ENCODE data around the gene ZNF398.
"Not testable (repeated sequence)": the region's sequence is repeated elsewhere in the genome, so short reads cannot be mapped to it uniquely, and the experiment has no call there.

The ZNF398 gene

DNA sequence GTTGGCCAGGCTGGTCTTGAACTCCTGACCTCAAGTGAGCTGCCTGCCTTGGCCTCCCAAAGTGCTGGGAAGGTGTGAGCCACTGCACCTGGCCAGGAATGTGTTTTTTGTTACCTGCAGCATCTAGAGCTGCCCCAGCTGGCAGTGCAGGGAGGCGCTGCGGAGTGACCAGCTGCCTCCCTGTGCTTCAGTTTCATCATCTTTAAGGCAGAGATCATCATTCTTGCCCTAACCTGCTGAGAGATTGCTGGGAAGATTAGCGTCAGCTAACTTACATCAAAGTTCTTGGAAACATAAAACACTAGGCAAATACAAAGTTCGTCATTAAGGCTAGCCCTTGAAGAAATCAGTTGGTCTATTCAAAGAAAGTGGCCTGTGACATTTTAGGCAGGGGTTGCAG, 50.4 kb downstream of the ZNF398 start:
- DNase-seq (ENCODE audit: low spot score), result no peak

DNA sequence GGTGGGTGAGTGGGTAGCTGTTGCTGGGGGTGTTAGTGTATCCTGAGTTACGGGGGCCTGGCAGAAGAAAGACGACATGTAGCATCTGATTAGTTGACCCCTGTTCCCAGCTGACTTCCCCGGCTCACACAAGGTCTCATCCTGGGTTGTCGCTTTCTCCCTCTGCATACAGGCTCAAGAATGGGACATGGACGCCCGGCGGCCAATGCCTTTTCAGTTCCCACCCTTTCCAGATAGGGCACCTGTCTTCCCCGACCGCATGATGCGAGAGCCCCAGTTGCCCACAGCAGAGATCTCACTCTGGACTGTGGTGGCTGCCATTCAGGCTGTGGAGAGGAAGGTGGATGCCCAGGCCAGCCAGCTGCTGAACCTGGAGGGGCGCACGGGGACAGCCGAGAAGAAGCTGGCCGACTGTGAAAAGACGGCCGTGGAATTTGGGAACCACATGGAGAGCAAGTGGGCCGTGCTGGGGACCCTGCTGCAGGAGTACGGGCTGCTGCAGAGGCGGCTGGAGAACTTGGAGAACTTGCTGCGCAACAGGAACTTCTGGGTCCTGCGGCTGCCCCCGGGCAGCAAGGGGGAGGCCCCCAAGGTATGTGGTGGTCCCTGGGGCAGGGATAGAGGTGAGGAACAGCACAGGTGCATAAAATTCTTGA, 51.0 kb downstream of the ZNF398 start:
- no peak for DNase-seq (ENCODE audit: low spot score)

DNA sequence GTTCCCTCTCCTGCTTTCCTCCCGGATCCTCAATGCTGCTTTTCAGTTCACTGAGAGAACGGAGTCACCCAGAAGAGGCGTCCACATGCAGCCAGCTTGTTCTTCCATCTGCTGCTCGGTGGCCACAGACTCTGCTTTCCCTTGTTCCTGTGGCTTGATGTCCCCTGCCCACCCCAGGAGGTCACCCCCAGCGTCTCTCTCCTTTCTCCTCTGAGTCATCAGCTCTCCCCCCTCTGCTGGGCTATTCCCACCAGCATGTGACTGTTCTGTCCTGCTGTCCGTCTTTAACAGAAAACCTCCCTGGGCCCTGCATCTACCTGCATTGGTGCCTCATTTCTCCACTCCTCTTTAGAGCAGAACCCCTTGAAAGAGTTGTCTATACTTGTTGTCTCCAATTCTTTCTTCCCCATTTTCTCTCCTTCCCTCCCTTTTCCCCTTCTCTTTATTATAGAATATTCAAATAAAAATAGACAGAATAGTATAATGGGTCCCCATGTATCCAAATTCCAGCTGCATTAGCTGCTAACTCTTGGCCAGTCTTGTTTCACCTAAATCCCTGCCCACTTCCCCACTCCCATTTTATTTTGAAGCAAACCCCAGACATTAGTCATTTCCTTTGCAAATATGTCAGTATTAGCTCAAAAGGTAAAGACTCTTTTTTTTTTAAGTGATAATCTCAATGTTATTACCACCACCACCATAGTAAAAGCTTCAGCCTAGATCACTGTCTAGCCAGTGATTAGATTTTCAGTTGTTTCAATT, 52.2 kb downstream of the ZNF398 start:
- DNase-seq (ENCODE audit: low spot score), result no peak

DNA sequence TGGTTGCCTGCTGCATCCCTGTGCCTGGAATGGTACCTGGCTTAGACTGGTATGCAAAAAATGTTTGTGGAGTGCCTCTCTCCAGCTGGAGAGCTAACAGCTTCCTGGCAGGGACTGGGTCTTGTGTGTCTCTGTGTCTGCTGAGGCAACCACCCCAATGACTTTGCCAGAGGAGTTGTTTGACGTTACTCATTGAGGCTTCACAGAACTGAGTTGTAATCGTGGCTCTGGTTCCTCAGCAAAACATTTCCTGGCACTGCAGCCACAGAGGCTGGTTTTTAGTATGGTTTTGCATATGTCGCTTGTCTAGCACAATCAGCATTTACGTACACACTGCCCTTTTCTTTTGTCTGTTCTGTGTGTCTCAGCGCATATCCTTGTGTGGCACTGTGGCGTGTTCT, 55.6 kb downstream of the ZNF398 start:
- no peak for DNase-seq (ENCODE audit: low spot score)

DNA sequence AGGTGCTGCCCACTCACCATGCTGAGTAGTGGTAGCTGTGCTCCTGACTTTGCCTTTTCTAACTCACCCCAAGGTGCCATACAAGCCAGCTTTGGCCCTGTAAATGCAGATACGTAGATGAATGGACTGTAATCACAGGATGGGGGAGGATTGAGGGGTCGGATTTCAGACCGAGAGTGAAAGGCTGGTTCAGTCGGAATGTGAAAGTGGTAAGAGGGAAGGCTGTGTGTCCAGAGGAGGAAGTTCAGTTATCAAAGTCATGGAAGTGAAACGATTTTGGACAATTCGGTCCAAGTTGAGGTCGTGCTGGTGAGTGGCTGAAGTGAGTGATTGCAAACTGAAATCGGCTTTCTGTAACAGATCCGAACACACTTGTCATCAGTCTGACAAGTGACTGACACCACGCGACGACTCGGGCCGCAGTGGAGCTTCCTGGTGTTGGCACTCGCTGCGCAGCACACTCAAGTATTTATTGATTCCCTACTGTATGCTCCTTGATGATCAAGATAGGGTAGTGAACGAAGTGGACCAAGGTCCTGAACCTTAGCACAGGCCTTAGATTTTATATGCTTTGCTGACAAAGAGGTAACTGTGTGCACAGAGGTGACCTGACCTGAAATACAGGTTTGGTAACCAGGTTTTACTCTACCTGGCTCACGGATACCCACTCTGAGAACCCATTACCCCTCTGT, 58.6 kb downstream of the ZNF398 start:
- no peak for DNase-seq (ENCODE audit: low spot score)

DNA sequence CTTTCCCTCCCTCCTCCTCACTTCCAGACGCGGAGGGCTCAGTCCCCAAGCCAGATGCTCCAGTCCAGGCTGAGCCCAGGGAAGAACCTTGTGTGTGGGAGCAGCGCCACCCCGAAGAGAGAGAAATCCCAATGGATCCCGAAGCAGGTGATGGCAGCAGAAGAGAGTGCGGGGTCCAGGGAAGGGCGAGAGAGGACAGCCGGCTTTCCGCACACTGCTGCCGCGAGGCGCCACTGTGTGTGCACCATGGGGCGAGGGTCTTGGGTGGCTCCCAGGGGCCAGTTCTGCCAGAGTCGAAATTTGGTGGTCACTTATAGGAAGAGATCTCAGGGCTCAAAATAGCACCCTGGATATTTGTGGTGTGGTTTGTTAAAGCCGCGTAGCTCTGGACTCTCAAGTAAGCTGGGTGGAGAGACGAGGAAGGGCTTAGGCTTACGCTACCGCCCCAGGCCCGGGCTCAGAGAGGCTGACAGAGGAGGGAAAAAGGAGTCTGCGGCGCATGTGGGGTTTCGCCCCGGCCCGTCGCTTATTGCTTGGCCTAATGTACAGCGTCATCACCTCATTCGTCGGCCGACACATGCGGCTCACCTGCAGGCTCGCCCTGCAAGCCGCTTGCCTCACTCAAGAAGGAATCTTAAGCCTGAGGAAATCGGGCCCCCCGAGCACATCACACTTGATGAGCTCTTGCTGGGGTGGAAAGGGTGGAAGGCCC, 60.2 kb downstream of the ZNF398 start:
- DNase-seq (ENCODE audit: low spot score), result no peak

DNA sequence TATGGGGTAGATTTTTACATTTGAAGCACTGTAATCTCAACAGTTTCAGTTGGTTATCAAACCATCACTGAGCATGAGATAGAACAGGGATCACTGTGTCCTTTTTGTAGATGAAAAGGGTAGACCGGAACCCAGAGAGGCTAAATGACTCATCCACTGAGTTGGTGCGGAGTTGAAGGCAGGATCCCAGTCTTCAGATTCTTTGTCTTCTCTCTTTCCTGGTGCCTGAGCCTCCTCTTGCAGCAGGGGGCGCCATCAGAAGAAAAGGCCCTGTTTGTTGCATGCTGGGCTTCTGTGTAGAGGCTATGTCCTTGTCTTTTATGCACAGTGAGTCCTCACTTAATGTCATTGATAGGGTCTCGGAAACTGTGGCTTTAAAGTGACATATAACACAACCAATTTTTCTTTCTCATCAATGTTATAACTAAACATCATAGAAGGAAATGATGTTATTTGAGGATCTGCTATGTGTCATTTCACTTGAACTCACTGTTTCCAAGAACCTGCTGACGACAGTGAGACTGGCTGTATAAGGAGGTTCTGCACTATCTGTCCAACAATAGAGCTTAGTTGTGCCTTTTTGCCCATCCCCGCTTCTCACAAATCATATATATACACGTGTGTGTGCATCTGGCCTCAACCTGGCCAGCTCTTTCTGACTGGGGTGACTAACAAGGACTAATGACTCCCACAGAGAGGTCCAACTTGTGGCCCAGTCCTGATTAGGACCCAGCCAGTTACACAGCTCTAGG, 62.4 kb downstream of the ZNF398 start:
- peak; percentile 76 for DNase-seq (ENCODE audit: low spot score)

DNA sequence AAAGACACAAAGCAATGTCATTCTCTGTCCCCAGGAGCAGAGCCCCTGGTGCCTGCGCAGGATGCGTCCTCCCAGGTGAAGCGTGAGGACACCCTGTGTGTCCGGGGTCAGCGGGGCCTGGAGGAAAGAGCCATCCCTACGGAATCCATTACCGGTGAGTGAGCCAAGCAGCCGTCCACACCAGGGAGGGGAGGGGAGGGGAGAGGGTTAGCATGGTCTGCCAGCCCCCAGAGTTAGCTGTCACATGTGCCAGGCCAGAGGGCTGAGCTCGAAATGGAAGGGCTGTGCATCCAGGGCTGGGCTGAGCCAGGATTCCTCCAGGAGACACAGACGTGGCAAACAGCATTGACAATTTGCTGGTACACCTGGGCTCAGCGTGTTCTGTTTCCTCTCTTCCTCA, 63.3 kb downstream of the ZNF398 start:
- no peak for DNase-seq (ENCODE audit: low spot score)

DNA sequence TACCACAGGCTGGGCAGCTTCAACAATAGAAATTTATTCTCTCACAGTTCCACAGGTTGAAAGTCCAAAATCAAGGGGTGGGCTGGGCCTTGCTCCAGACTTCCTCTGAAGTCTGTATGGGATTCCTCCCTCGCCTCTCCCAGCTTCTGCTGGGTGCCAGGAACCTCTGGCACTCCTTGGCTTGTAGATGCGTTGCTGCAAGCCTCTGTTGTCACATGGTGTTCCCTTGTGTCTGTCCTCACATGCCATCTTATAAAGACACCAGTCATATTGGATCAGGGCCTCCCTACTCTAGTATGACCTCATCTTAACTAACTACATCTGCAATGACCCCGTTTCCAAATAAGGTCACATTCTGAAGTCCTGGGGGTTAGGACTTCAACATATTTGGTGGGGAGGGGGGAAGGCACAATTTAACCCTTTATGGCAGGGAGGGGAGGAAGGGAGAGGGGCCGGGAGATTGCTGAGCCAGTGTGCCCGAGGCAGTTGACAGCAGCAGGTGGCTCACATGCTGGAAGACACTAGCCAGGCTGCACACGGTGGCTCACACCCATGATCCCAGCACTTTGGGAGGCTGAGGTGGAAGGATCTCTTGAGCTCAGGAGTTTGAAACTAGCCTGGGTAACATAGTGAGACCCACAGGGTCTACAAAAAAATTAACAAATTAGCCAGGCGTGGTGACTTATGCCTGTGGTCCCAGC, 66.9 kb downstream of the ZNF398 start:
- DNase-seq (ENCODE audit: low spot score), result no peak

DNA sequence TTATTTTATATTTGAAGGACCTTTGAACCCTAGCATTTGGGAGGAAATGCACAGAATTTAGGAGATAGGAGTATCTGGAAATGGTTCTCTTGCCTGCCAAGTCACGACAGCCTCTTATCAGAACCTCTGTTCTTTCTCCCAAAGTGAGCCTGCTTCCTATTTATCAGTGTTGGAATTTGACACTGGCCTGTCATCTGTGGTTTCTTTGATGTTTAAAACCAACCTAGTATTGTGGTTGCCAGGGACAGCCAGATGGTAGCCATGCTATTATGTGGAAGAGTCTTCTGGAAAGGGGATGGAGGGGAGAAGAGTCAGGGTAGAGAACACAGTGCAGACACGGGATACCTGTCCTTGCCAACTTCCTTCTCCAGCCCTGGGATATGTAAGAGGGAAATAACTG, 69.1 kb downstream of the ZNF398 start:
- DNase-seq (ENCODE audit: low spot score), result no peak

DNA sequence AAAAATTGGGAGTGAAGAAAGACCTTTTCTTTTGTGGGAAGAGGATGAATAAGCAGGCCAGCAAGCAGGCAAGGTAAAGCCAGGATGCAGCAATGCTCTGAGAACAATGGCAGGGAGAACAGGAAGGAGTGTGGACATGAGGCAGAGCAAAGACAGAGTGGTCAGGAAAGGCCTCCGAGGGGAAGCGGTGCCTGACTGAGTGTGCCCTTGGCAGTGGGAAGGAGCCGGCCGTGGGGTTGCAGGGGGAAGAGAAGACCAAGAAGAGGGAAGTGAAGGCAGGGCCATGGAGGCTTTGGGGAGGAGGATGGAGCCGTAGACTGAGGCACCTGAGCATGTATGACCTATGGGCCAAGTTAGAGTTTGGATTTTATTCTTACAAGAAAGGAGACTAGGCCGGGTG, 70.3 kb downstream of the ZNF398 start:
- no peak for DNase-seq (ENCODE audit: low spot score)

DNA sequence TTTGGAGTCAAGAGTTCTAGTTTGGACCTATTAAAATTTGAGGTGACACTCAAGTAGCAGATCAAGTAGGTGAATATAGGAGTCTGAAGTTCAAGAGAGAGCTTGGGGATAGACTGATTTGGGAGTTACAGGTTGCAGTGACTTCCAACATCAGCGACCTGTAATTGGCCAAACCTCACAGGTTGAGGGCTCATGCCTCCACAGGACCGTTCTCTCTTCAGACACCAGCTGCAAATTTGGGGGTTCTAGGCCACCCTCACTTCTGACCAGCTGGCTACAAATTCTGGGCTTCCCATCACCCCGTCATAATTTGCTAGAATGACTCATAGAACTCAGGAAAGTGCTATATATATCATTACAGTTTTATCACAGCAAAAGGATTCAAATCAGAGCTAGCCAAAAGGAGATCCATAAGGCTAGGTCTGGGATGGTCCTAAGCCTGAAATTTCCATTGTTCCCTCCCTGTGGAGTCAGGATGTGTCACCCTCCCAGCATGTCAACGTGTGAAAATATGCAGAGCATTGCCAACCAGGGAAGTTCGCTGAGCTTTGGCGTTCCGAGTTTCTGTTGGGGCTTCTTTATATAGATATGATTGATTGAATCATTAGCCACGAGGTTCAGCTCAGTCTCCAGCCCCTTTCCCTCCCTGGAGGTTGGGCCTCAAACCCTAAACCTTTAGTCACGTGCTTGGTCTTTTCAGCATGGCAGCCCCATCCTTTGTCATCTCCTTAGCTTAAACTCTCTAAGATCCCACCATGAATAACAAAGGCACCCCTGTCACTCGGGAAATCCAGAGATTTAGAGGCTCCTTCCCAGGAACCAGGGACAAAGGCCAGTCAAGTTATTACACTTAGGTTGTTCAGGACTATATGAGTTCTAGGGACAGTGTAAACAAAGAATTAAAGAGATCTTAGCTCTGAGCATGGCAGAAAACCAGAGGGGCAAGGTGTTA, 71.5 kb downstream of the ZNF398 start:
- no peak for DNase-seq (ENCODE audit: low spot score)

DNA sequence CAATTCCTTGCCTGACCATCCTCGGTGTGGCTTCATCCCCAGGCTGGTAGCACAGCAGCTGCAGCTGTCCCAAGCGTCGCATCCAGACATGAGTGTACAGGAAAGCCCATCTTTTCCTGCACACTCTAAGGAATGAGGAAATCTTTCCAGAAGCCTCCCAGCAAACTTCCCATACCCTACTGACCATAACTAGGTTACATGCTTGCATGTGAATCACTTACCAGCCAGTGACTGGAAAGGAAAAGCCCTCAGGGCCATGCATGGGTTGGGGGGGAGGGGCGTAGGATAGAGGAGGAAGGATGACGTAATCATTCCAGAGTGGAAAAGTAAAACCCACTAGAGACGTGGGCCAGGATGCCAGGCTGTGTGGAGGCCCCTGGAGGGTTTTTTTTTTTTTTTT, 73.3 kb downstream of the ZNF398 start:
- no peak for DNase-seq (ENCODE audit: low spot score)

DNA sequence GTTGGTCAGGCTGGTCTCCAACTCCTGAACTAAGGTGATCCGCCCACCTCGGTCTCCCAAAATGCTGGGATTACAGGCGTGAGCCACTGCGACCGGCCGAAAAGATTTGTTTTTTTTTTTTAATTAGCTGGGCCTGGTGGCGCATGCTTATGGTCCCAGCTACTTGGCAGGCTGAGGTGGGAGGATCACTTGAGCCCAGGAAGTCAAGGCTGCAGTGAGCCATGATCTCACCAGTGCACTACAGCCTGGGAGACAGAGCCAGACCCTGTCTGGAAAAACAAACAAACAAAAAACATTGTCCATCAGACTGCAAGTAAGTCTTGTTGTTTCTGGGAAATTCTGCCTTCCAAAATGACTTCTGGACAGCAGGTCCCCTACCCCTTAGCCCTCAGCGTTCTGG, 75.9 kb downstream of the ZNF398 start:
- DNase-seq (ENCODE audit: low spot score), result no peak

DNA sequence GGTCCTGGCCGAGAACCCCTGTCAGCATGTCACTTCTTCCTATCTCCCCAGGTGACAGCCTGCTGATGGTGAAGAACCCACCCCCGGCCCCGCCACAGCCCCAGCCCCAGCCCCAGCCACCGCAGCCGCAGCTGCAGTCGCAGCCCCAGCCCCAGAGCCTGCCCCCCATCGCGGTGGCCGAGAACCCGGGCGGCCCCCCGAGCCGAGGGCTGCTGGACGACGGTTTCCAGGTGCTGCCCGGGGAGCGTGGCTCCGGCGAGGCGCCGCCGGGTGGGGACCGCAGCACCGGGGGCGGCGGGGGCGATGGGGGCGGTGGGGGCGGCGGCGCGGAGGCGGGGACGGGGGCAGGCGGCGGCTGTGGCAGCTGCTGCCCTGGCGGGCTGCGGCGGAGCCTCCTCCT, 76.5 kb downstream of the ZNF398 start:
- no peak for DNase-seq (ENCODE audit: low spot score)

DNA sequence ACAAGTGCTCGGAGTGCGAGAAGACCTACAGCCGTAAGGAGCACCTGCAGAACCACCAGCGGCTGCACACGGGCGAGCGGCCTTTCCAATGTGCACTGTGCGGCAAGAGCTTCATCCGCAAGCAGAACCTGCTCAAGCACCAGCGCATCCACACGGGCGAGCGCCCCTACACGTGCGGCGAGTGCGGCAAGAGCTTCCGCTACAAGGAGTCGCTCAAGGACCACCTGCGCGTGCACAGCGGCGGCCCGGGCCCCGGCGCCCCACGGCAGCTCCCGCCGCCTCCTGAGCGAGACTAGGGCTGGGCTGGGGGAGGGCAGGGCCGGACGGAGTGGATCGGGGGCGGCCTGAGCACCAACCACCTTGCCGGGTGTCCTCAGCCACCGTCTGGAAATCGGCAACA, 77.1 kb downstream of the ZNF398 start:
- DNase-seq (ENCODE audit: low spot score), result no peak

DNA sequence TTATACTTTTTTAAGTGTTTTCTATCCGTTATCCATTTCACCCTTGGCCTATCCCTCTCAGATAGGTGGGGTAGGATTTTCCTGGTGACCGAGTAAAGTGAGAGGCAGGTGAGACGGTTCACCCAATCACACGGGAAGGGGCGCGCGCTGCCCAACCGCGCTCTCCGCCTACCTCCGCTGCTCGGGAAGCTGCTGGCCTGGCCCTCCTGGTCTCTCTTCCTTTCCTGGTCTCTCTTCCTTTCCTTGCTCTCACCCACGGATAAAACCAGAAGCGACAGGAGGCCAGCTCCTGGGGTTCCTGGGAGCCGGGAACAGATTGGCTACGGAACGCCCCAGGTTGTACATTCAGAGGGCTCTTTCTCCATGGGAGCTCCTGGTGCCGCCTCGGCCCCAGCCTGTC, 77.9 kb downstream of the ZNF398 start:
- no peak for DNase-seq (ENCODE audit: low spot score)

DNA sequence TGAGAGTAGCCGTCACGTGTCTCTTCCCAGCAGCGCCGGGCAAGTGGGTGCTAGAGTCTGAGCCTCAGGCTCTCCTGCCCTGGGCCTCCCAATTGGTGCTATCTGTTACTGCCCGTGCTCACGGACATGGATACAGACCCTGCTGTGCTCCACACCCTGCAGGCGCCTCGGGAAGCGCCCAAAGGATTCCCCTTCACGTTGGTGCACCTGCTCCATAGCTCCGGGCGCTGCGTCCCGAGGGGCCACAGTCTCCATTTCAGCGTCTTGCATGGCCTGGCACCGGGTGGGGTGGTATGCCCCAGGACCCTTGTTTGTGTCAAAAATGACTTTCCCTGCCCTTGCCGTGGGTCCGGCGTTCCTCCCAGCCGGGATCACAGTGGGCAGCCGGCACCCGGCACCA, 78.4 kb downstream of the ZNF398 start:
- no peak for DNase-seq (ENCODE audit: low spot score)

DNA sequence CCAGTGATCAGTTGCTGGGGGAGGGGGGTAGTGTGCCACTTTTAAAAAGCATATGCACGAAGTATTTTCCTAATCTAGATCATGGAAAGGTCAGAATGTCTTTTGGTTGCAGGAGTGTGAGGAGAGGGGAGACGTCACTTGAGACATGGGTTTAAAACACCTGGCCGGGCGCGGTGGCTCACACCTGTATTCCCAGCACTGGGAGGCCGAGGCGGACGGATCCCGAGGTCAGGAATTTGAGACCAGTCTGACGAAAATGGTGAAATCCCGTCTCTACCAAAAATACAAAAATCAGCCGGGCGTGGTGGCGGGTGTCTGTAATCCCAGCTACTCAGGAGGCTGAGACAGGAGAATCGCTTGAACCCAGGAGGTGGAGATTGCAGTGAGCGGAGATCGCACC, 79.1 kb downstream of the ZNF398 start:
- not testable (repeated sequence) for DNase-seq (ENCODE audit: low spot score)

DNA sequence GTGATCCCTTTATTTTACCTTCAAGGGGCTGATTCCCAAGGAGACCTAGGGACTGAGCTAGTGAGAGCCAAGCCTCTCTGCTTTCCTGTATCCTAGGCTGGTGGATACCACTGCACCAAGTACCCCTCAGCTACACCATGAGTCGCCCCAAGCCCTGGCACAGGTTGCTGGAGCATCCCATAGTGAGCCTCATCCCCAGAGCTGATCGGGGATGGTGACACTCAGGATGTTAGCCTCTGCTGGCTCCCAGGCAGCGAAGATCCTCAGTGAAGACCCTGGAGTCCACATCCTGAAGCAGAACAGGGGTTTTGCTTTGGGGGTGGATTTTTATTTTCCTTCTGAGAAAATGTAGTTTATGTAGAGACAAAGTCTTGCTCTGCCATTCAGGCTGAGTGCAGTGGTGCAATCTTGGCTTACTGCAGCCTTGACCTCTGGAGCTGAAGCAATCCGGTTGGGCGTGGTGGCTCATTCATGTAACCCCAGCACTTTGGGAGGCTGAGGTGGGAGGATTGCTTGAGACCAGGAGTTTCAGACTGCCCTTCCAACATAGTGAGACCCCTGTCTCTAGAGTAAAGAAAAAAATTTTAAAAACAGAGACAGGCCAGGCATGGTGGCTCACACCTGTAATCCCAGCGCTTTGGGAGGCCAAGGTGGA, 79.7 kb downstream of the ZNF398 start:
- no peak for DNase-seq (ENCODE audit: low spot score)

Data from D341Med (cell line).